GM18951 (cell line): ENCODE measurements around the gene KIAA1671.

Experiments
- POLR2A ChIP-seq: IDR thresholded peaks from 4 replicates; pipeline ENCODE4 v1.6.1; 2011; ENCODE audit warnings: mild to moderate bottlenecking; ENCODE audit not compliant: insufficient read length, insufficient read depth; ENCODE audit errors: extremely low read depth
- in situ Hi-C: fragments of 300-500 bp; cut with MboI; formaldehyde crosslinking; loops from one replicate; pipeline ENCODE4 v1.12.0; 2022; ENCODE audit warnings: low sequenced_read_pairs, mixed read lengths, inconsistent platforms; ENCODE audit not compliant: unreplicated experiment

Gene KIAA1671

GRCh38 chr22:25085930-25086901 is 133.7 kb downstream of the KIAA1671 start:
- in situ Hi-C loops = no loop called here
- peak; percentile 24 for TF ChIP-seq POLR2A

- in situ Hi-C loops = no loop called here
- TF ChIP-seq POLR2A = no peak
Measured at GRCh38 chr22:25086902-25087282, 134.4 kb downstream of the KIAA1671 start.

- in situ Hi-C loops = no loop called here
- TF ChIP-seq POLR2A = no peak
Measured at GRCh38 chr22:25090225-25090890, 137.8 kb downstream of the KIAA1671 start.

- in situ Hi-C loops = no loop called here
- no peak for TF ChIP-seq POLR2A
Measured at GRCh38 chr22:25091458-25091857, 138.9 kb downstream of the KIAA1671 start.

GRCh38 chr22:25092119-25092518 is 139.6 kb downstream of the KIAA1671 start:
- in situ Hi-C loops = no loop called here
- no peak for TF ChIP-seq POLR2A

- in situ Hi-C loops = no loop called here
- no peak for TF ChIP-seq POLR2A
Measured at GRCh38 chr22:25094579-25094978, 142.1 kb downstream of the KIAA1671 start.

- in situ Hi-C loops = no loop called here
- no peak for TF ChIP-seq POLR2A
Measured at GRCh38 chr22:25095869-25096268, 143.4 kb downstream of the KIAA1671 start.

- TF ChIP-seq POLR2A = no peak
- in situ Hi-C loops = no loop called here
Measured at GRCh38 chr22:25096638-25097405, 144.3 kb downstream of the KIAA1671 start.

GRCh38 chr22:25098445-25099081 is 146.0 kb downstream of the KIAA1671 start:
- in situ Hi-C loops = no loop called here
- no peak for TF ChIP-seq POLR2A

- in situ Hi-C loops = no loop called here
- no peak for TF ChIP-seq POLR2A
Measured at GRCh38 chr22:25099202-25099601, 146.7 kb downstream of the KIAA1671 start.

GRCh38 chr22:25100402-25100801 is 147.9 kb downstream of the KIAA1671 start:
- in situ Hi-C loops = no loop called here
- no peak for TF ChIP-seq POLR2A

GRCh38 chr22:25100948-25101347 is 148.4 kb downstream of the KIAA1671 start:
- TF ChIP-seq POLR2A = no peak
- in situ Hi-C loops = no loop called here

GRCh38 chr22:25101501-25101900 is 149.0 kb downstream of the KIAA1671 start:
- in situ Hi-C loops = no loop called here

GRCh38 chr22:25101986-25102385 is 149.5 kb downstream of the KIAA1671 start:
- in situ Hi-C loops = no loop called here
- no peak for TF ChIP-seq POLR2A

More at GRCh38 chr22:25101501-25101900, 149.0 kb downstream of the KIAA1671 start:
- TF ChIP-seq POLR2A = no peak
